ENCODE data around the gene CKLF. TPM values are rescaled to one million over a fixed set of nuclear protein-coding genes. Genes with fewer than 3 reads are reported as not detected.

CKLF gene
- total and polyA plus RNA-seq, 12 donors, result 19.6 to 67.9 (median 39.1) TPM

DNA sequence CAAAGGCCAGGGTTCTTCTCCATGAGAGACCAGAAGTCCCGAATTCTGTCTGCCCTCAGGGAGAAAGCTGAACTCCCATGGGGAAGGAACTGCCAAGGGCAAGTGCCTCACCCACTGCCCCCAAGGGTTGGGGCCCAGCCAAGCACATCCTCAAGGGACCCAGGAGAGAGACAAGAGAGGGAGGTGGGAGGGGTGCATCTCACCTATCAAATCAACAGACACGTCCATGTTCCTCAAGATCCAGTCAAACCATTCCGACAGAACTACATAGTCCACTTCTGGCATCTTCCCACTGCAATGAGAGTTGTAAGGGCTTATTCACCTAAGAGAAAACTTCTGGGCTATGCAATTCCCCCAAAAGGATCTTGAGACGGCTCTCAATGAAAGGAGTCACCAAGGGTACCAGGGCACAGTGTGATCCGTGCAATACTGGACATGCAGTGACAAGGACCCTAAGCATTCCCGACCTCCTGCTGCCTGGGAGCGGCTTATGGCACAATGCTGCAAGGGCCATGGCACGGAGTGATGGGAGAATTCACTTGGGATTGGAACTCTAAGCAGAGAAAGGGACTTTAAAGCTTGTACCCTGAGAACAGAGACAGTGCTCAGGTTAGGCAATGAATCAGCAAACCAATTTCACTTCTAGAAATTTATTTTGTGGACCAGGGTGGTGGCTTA lies 34.7 kb upstream of the CKLF start:
- TF ChIP-seq, protein P1, sequence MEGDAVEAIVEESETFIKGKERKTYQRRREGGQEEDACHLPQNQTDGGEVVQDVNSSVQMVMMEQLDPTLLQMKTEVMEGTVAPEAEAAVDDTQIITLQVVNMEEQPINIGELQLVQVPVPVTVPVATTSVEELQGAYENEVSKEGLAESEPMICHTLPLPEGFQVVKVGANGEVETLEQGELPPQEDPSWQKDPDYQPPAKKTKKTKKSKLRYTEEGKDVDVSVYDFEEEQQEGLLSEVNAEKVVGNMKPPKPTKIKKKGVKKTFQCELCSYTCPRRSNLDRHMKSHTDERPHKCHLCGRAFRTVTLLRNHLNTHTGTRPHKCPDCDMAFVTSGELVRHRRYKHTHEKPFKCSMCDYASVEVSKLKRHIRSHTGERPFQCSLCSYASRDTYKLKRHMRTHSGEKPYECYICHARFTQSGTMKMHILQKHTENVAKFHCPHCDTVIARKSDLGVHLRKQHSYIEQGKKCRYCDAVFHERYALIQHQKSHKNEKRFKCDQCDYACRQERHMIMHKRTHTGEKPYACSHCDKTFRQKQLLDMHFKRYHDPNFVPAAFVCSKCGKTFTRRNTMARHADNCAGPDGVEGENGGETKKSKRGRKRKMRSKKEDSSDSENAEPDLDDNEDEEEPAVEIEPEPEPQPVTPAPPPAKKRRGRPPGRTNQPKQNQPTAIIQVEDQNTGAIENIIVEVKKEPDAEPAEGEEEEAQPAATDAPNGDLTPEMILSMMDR (IDR thresholded peaks at IDR 0.05), result no peak
- no peak for TF ChIP-seq POLR2A (IDR thresholded peaks at IDR 0.05)
- Histone ChIP-seq H3K27ac (peak overlapping the region; percentile 91 to 99 (median 97)), H3K36me3 (replicated peaks in 1 of 2) (no peaks in the 10 kb centered on the region), H3K4me1 (replicated peaks in 1 of 2) (peaks cover 43 to 75% of the 10 kb centered on the region in 2 donors), H3K9me3 (replicated peaks in 1 of 3) (no peaks in the 10 kb centered on the region), H3K4me3 (peak overlapping the region in 1 of 4 donors; percentile 27), H3K27me3 (no peaks in the 10 kb centered on the region)
- intact Hi-C loops (cut with DNase I), result no loop called here
- DNase-seq, result peak in 5 of 7 donors; percentile 7 to 57 (median 35)
- 72 to 82% (median 80%) methylated on average over 4 to 8 of the region's 8 CpGs for WGBS, 4 donors

DNA sequence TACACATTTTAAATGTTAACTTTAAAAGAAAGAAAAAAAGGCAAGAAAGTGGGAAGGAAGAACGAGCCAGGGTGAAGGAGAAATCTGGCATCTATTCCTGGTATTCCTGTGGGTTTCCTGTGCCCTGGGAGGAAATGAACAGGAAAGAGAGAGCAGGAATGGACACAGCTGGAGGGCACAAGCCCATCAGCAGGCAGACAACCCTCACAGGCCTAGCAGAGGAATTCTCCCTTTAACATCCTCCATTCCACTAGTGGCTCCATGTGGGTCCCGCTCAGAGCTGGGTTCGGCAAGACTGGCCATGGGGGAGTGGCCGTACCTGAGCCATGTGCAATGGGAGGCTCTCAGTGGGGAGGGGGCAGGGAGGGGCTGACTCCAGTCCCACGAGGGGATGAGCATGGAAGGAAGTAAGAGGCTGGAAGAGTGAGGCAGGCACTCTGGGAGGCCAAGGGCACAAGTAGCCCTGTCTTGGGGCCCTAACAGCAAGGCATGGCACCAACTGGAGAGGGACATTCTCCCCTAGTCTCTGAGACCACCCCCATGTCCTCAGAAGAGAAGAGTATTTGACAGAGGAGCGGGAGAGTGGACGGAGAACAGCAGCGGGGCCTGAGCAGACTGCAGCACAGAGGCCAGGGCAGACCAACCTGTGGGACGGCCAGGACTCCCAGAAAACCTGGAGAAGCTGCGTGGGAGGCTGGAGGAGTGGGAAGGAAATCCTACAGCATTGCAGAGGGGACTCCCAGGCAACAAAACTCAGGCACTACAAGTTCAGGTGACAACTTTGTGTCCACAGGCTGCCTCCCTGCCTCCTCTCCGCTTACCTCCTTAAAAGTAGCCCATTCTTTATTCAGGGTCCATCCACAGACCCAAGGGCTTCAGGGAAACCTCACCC lies 32.6 kb upstream of the CKLF start:
- Histone ChIP-seq H3K27ac (peak overlapping the region in 3 of 5 donors; percentile 84 to 97 (median 97)), H3K4me3 (no peak overlapping the region), H3K36me3 (replicated peaks in 1 of 2) (no peaks in the 10 kb centered on the region), H3K4me1 (replicated peaks in 1 of 2) (peaks cover 53 to 84% of the 10 kb centered on the region in 2 donors), H3K9me3 (replicated peaks in 1 of 3) (no peaks in the 10 kb centered on the region), H3K27me3 (no peaks in the 10 kb centered on the region)
- intact Hi-C loops (cut with DNase I), result no loop called here
- no peak for TF ChIP-seq POLR2A (IDR thresholded peaks at IDR 0.05)
- TF ChIP-seq, protein P1 (IDR thresholded peaks at IDR 0.05), result no peak
- WGBS, 4 donors, result 86 to 88% (median 87%) methylated on average over 10 to 11 of the region's 11 CpGs
- DNase-seq, result no peak

DNA sequence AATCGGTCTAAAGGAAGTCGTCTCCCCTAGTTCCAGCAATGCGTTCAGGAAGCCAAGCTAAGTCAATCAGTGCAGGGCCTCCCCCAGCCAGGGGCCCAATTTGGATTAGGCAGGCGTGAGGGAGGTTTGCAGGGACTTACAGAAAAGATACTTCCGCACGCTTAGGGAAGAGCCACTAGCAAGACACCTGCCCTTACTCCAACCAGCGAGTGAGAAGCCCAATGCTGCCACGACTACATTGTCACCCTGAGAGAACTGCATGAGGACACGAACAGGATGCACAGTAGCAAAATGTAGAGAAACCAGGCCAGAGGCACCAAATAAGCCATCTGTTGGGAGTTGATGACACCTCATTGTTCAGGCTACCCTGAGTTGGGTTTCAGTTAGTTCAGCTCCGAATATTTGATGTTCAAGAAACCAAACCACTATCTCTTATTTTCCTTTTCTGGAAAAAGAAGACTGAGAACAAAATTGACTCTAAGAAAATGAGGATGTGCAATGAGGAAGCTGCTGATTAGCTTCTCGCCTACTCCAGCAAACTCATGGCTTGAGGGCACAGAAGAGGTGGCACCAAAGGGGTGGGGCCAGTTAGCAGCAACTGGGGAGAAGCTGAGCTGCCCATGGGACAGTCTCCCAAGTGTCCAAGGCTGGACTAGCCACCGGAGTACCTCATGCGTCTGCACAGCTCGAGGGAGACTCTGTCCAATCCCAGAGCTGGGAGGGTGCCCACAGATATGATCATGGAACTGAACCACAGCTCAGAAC lies 31.8 kb upstream of the CKLF start:
- Histone ChIP-seq H3K36me3 (replicated peaks in 1 of 2) (no peaks in the 10 kb centered on the region), H3K9me3 (replicated peaks in 1 of 3) (no peaks in the 10 kb centered on the region), H3K4me3 (no peak overlapping the region), H3K27me3 (no peaks in the 10 kb centered on the region), H3K4me1 (replicated peaks in 1 of 2) (peaks cover 53 to 83% of the 10 kb centered on the region in 2 donors), H3K27ac (peak overlapping the region in 4 of 5 donors; percentile 15 to 97 (median 53))
- peak in 4 of 7 donors; percentile 40 to 66 (median 54) for DNase-seq
- TF ChIP-seq POLR2A (IDR thresholded peaks at IDR 0.05), result no peak
- TF ChIP-seq, protein P1 (IDR thresholded peaks at IDR 0.05), result no peak
- intact Hi-C loops (cut with DNase I), result no loop called here
- 76 to 83% (median 80%) methylated on average over 14 of the region's 14 CpGs for WGBS, 4 donors

Measured in adrenal gland (tissue), 12 donors.